Suprapubic skin (tissue), 3 donors: ENCODE measurements around the gene CAMKK1.

Source experiments
- CTCF ChIP-seq, 2 donors: fragments of 200-600 bp in 1 of 2; fragments of 450-650 bp in 1 of 2; sonication (generic) in 1 of 2; IDR thresholded peaks; one replicate each; pipeline ENCODE4 v1.5.1; 2016 to 2019; ENCODE audit warnings: antibody characterized with exemption in 2 of 2, mild to moderate bottlenecking in 1 of 2, moderate library complexity in 1 of 2
- POLR2A ChIP-seq, 2 donors: fragments of 450-650 bp; IDR thresholded peaks; one replicate each; pipeline ENCODE4 v1.6.1; 2017; ENCODE audit warnings: antibody characterized with exemption in 2 of 2, mild to moderate bottlenecking in 2 of 2, moderate library complexity in 2 of 2

GRCh38 chr17:3935825-3936355 is 43.0 kb upstream of the CAMKK1 start:
- no peak for TF ChIP-seq CTCF (IDR thresholded peaks at IDR 0.05)
- TF ChIP-seq POLR2A (IDR thresholded peaks at IDR 0.05), result no peak
